Endothelial cell of umbilical vein (primary cell): Measurements from ENCODE around the gene NEURL2. TPM values are rescaled to one million over a fixed set of nuclear protein-coding genes. Genes with fewer than 3 reads are reported as not detected.
"Not testable (repeated sequence)": the region's sequence is repeated elsewhere in the genome, so short reads cannot be mapped to it uniquely, and the experiment has no call there.

ENCODE experiments used
- BruUV-seq: library from RNA; stranded (reverse); fragments of 400-500 nt; replicated peaks from 2 replicates; lab custom pipeline; 2021; lab: Mats Ljungman, UMichigan
- CTCF ChIA-PET: fragments of 300-600, 350-600 bp; sonication (Branson Sonifier 250); formaldehyde crosslinking; loops from one replicate; lab custom pipeline; 2021; ENCODE audit warnings: antibody characterized with exemption, inconsistent platforms; lab: Charles Lee
- POLR2A ChIA-PET: fragments of 300-600, 350-600 bp; sonication (Branson Sonifier 250); formaldehyde crosslinking; loops from one replicate; lab custom pipeline; 2021; ENCODE audit warnings: antibody characterized with exemption, inconsistent platforms; lab: Charles Lee
- DNase-seq: peaks from one replicate; pipeline ENCODE4 v3.0.0-alpha.2; 2011; ENCODE audit warnings: low read depth, low spot score
- FAIRE-seq: peaks from 2 replicates; lab custom pipeline; 2011; peaks lifted over from hg19 to GRCh38; lab: Jason Lieb, UNC
- H2AFZ ChIP-seq: 2 replicates; pipeline ENCODE4 v1.6.0; 2012; ENCODE audit warnings: low read depth, low read length, control low read depth, inconsistent platforms
- H3K27ac ChIP-seq: 2 replicates; pipeline ENCODE4 v1.5.1; 2011; ENCODE audit warnings: low read depth, mild to moderate bottlenecking, control low read depth, low read length, moderate library complexity; ENCODE audit not compliant: insufficient read depth
- H3K27me3 ChIP-seq, 2 experiments: 2 replicates each; pipeline versions ENCODE4 v1.6.0 to v1.6.1; 2011; ENCODE audit warnings: low read length in 2 of 2, mixed read lengths in 1 of 2; ENCODE audit not compliant: control insufficient read depth in 2 of 2, insufficient read depth in 2 of 2
- H3K36me3 ChIP-seq, 2 experiments: 2 replicates in 1 of 2; 3 replicates in 1 of 2; pipeline ENCODE4 v1.5.1; 2011; ENCODE audit warnings: low read length in 2 of 2, mild to moderate bottlenecking in 1 of 2, moderate library complexity in 1 of 2; ENCODE audit not compliant: control insufficient read depth in 2 of 2, insufficient read depth in 2 of 2; ENCODE audit errors: extremely low read depth in 1 of 2
- H3K4me1 ChIP-seq: 3 replicates; pipeline ENCODE4 v1.5.1; 2011; ENCODE audit warnings: mild to moderate bottlenecking, low read length; ENCODE audit not compliant: control insufficient read depth, insufficient read depth; ENCODE audit errors: extremely low read depth
- H3K4me2 ChIP-seq: 2 replicates; pipeline ENCODE4 v1.6.1; 2011; ENCODE audit warnings: low read length, control low read depth, mixed read lengths; ENCODE audit not compliant: insufficient read depth
- H3K4me3 ChIP-seq, 3 experiments: fragments of 200-600 bp in 1 of 3; sonication (generic), shearing (Covaris generic) in 1 of 3; replicated peaks in 1 of 3; 2 replicates each; pipeline ENCODE4 v1.5.1; 2011 to 2016; ENCODE audit warnings: control low read depth in 3 of 3, low read length in 3 of 3, mild to moderate bottlenecking in 2 of 3, inconsistent platforms in 1 of 3, low read depth in 1 of 3, moderate library complexity in 1 of 3; ENCODE audit not compliant: insufficient read depth in 1 of 3
- H3K79me2 ChIP-seq: 2 replicates; pipeline ENCODE4 v1.6.0; 2012; ENCODE audit warnings: low read length, inconsistent platforms; ENCODE audit not compliant: control insufficient read depth, insufficient read depth
- H3K9ac ChIP-seq: replicated peaks from 2 replicates; pipeline ENCODE3; 2011; ENCODE audit warnings: low read length, control low read depth; ENCODE audit not compliant: insufficient read depth; ENCODE audit errors: extremely low read depth
- H3K9me1 ChIP-seq: replicated peaks from 3 replicates; pipeline ENCODE4 v1.6.0; 2011; ENCODE audit warnings: mild to moderate bottlenecking, low read length; ENCODE audit not compliant: control insufficient read depth, insufficient read depth; ENCODE audit errors: extremely low read depth
- H3K9me3 ChIP-seq: replicated peaks from 2 replicates; pipeline ENCODE4 v1.5.1; 2012; ENCODE audit warnings: low read length, inconsistent platforms; ENCODE audit not compliant: control insufficient read depth, insufficient read depth
- H4K20me1 ChIP-seq: replicated peaks from 2 replicates; pipeline ENCODE3; 2011; ENCODE audit warnings: mild to moderate bottlenecking, low read length; ENCODE audit not compliant: control insufficient read depth, insufficient read depth; ENCODE audit errors: extremely low read depth
- CTCF ChIP-seq, 2 donors: IDR thresholded peaks; 1 replicate in 1 of 2; 2 replicates in 1 of 2; pipeline ENCODE4 v1.5.1; 2011; ENCODE audit warnings: low read length in 2 of 2, mild to moderate bottlenecking in 2 of 2, moderate library complexity in 2 of 2, control low read depth in 1 of 2, inconsistent platforms in 1 of 2, low read depth in 1 of 2; ENCODE audit not compliant: insufficient read depth in 1 of 2; ENCODE audit errors: extremely low read depth in 1 of 2
- GATA2 ChIP-seq: IDR thresholded peaks from 2 replicates; pipeline ENCODE4 v1.7.0; 2011; ENCODE audit warnings: low read depth, mild to moderate bottlenecking, moderate library complexity, mixed read lengths, low read length; ENCODE audit not compliant: insufficient read length, insufficient read depth
- dilution Hi-C: fragments of 300-500 bp; cut with MboI; formaldehyde crosslinking; loops from one replicate; pipeline ENCODE4 v1.15.0; 2019; ENCODE audit warnings: low sequenced_read_pairs; ENCODE audit not compliant: extremely low pct_ligation_motif_present
- intact Hi-C: fragments of 100-400 bp; cut with micrococcal nuclease; formaldehyde crosslinking; loops from one replicate; pipeline ENCODE4 v1.10.0; 2022
- polyA plus RNA-seq, 4 experiments: library from polyadenylated mRNA; depleted of rRNA in 3 of 4; stranded (reverse) in 3 of 4; unstranded in 1 of 4; fragments of >200 nt; gene quantifications; 2 replicates each; pipeline versions ENCODE4 v1.2.1 to v1.2.3, GENCODE V29; 2011 to 2012; ENCODE audit warnings: missing spikeins in 1 of 4
- total RNA-seq: library from RNA; stranded (reverse); gene quantifications from 2 replicates; pipeline ENCODE4 v1.2.3, GENCODE V29; 2021

Gene NEURL2
- total and polyA plus RNA-seq, 2 donors (not counting 3 experiments of a cell fraction or from before 2014, with no cell fraction given) = 2.8 to 5.4 TPM

GRCh38 chr20:45933266-45934045 lies 42.4 kb upstream of the NEURL2 start:
- Histone ChIP-seq H3K27ac (peak overlapping the region; percentile 89), H3K9me3 (no peaks in the 10 kb centered on the region), H3K36me3 (peaks cover 3 to 7% of the 10 kb centered on the region in 2 experiments), H3K9ac (peak overlapping the region; percentile 98), H3K4me2 (peak overlapping the region; percentile 82), H2AFZ (no peak overlapping the region), H3K79me2 (peaks cover 20% of the 10 kb centered on the region), H4K20me1 (no peaks in the 10 kb centered on the region), H3K4me1 (peaks cover 14% of the 10 kb centered on the region), H3K4me3 (peak overlapping the region; percentile 26 to 97 (median 84)), H3K9me1 (no peaks in the 10 kb centered on the region), H3K27me3 (no peaks in the 10 kb centered on the region)
- DNase-seq (peak; percentile 67), FAIRE-seq (peak; percentile 92)
- dilution Hi-C loops = no loop called here
- ChIA-PET POLR2A (interaction anchor here (0.6 to 2.9 kb wide), 8 partner anchors 9 to 74 kb away, joined by 3 to 26 read pairs (median 10); partner anchors contain the start of genes CTSA, NEURL2, PLTP and ZSWIM1), CTCF (interaction anchor here (0.8 to 4.9 kb wide), 10 partner anchors 9 to 110 kb away, joined by 3 to 50 read pairs (median 6); partner anchors contain the start of genes CTSA, NEURL2, PLTP and ZSWIM1)
- TSS peak; percentile 50 for BruUV-seq
- TF ChIP-seq GATA2 (no peak), CTCF (IDR thresholded peaks at IDR 0.05; ENCODE audit: extremely low read depth in 1 of 2, insufficient read depth in 1 of 2, low read depth in 1 of 2, low read length in 2 of 2) (peak in 1 of 2 donors; percentile 35)
- intact Hi-C loops = loop anchor here (1.0 to 2.0 kb wide), 5 partner anchors 39 to 111 kb away; partner anchors contain the start of genes ACOT8, ZNF335, ZSWIM1 and ZSWIM3

GRCh38 chr20:45931680-45932079 lies 40.7 kb upstream of the NEURL2 start:
- Histone ChIP-seq H3K4me1 (peaks cover 14% of the 10 kb centered on the region), H3K79me2 (peaks cover 15% of the 10 kb centered on the region)
- H3K4me2 ChIP-seq, H3K27ac ChIP-seq, H3K9me1 ChIP-seq, H2AFZ ChIP-seq, H3K36me3 ChIP-seq, H3K4me3 ChIP-seq, BruUV-seq, intact Hi-C loops, H3K9me3 ChIP-seq, H3K27me3 ChIP-seq, DNase-seq, FAIRE-seq, dilution Hi-C loops, H4K20me1 ChIP-seq, POLR2A ChIA-PET, H3K9ac ChIP-seq: not testable (repeated sequence)
- CTCF ChIA-PET = interaction anchor here (0.6 kb wide), 1 partner anchor 34 kb away, joined by 3 read pairs; no protein-coding TSS in a partner anchor
